Transverse colon (tissue), 4 donors: ENCODE measurements around the gene DIAPH3. TPM values are rescaled to one million over a fixed set of nuclear protein-coding genes. Genes with fewer than 3 reads are reported as not detected.

ENCODE experiments used
- DNase-seq: peaks from one replicate; pipeline ENCODE4 v3.0.0-alpha.2; 2019
- H3K27ac ChIP-seq, 4 donors: fragments of 200-600 bp; sonication (generic); 2 replicates each; pipeline ENCODE4 v1.5.1; 2016 to 2018; ENCODE audit warnings: inconsistent platforms in 4 of 4
- H3K27me3 ChIP-seq: fragments of 200-600 bp; sonication (generic); 2 replicates; pipeline ENCODE4 v1.5.1; 2017; ENCODE audit warnings: inconsistent platforms
- H3K36me3 ChIP-seq, 4 donors: fragments of 200-600 bp; sonication (generic); 2 replicates each; pipeline ENCODE4 v1.5.1; 2017 to 2019; ENCODE audit warnings: inconsistent platforms in 4 of 4
- H3K4me1 ChIP-seq, 4 donors: fragments of 200-600 bp; sonication (generic); 2 replicates each; pipeline ENCODE4 v1.5.1; 2017 to 2020; ENCODE audit warnings: inconsistent platforms in 4 of 4
- H3K4me3 ChIP-seq, 4 donors: fragments of 200-600 bp; sonication (generic); 1 replicate in 1 of 4; 2 replicates in 3 of 4; pipeline versions ENCODE4 v1.5.1 to v1.6.1; 2017 to 2019; ENCODE audit warnings: inconsistent platforms in 4 of 4
- H3K9me3 ChIP-seq, 2 donors: fragments of 200-600 bp; sonication (generic); 2 replicates each; pipeline ENCODE4 v1.5.1; 2017 to 2019; ENCODE audit warnings: inconsistent platforms in 2 of 2
- EP300 ChIP-seq: sonication (generic); formaldehyde crosslinking; IDR thresholded peaks from one replicate; pipeline ENCODE4 v1.6.1; 2017; ENCODE audit warnings: antibody characterized with exemption, low read depth
- POLR2A ChIP-seq: fragments of 450-650 bp; IDR thresholded peaks from one replicate; pipeline ENCODE4 v1.6.1; 2016; ENCODE audit warnings: antibody characterized with exemption, mild to moderate bottlenecking, moderate library complexity
- POLR2AphosphoS5 ChIP-seq, 3 donors: sonication (generic); formaldehyde crosslinking; IDR thresholded peaks; one replicate each; pipeline ENCODE4 v1.6.1; 2016; ENCODE audit warnings: antibody characterized with exemption in 3 of 3
- WGBS, 2 donors: methylation state at CpG; one replicate each; pipeline ENCODE4 v1.1.5; 2018; ENCODE audit warnings: low coverage in 1 of 2; 5-methylcytosine and 5-hydroxymethylcytosine counted together
- in situ Hi-C, 4 donors: fragments of 200-750 bp; cut with MboI; loops; one replicate each; pipeline versions ENCODE4 v1.15.0 to v1.15.1; 2017; ENCODE audit warnings: low sequenced_read_pairs in 3 of 4, low pct_ligation_motif_present in 1 of 4, low pct_unique_long_range_greater_than_20kb in 1 of 4
- intact Hi-C: fragments of 100-400 bp; cut with DNase I; formaldehyde crosslinking; loops from one replicate; pipeline ENCODE4 v1.15.1; 2023; ENCODE audit warnings: low total_unique reads
- total RNA-seq, 4 donors: library from RNA; depleted of rRNA; stranded (reverse); fragments of >200 nt; gene quantifications; one replicate each; pipeline ENCODE4 v1.1.0, GENCODE V29; 2016
- TF ChIP-seq, protein P1 (sequence below), 5 experiments: fragments of 200-600 bp in 3 of 5; fragments of 450-650 bp in 2 of 5; sonication (generic) in 3 of 5; IDR thresholded peaks; 1 replicate in 2 of 5; 2 replicates in 3 of 5; pipeline ENCODE4 v1.5.1; 2016 to 2017; ENCODE audit warnings: antibody characterized with exemption in 5 of 5, inconsistent platforms in 3 of 5, mild to moderate bottlenecking in 2 of 5, moderate library complexity in 1 of 5

DIAPH3 gene
- total RNA-seq, 4 donors from 2014 or later = 0.95 to 1.6 (median 1.2) TPM

DNA sequence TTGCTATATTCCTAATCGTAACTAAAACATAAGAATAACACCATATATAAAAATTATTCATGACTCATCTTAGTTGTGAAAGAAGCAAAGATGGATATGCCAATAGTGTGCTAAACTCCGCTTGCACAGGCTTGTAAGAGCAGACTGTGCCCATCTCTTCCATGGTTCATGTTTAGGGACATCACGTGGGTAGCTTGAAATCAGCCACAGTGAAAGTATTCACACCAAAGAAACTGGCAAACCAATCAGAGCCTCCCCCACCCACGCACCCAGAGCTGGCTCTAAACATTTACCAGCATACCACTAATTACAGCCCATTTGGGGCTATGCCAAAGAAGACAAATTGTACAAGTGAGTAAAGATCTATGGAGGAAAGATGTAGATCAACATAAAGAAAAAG is 147.5 kb downstream of the DIAPH3 start:
- DNase-seq = no peak
- no peaks in the 10 kb centered on the region for H3K36me3 ChIP-seq
- no peak for TF ChIP-seq POLR2A
- no peak for TF ChIP-seq EP300
- WGBS, 2 donors = 88 to 100% methylated on average over 2 to 4 of the region's 4 CpGs
- H3K27ac ChIP-seq = no peak overlapping the region
- no peaks in the 10 kb centered on the region for H3K27me3 ChIP-seq
- intact Hi-C loops (no loop called here), in situ Hi-C loops (no loop called here)
- H3K4me3 ChIP-seq = no peak overlapping the region
- H3K9me3 ChIP-seq = no peaks in the 10 kb centered on the region
- peaks cover 0 to 28% (median 9%) of the 10 kb centered on the region in 4 donors for H3K4me1 ChIP-seq

DNA sequence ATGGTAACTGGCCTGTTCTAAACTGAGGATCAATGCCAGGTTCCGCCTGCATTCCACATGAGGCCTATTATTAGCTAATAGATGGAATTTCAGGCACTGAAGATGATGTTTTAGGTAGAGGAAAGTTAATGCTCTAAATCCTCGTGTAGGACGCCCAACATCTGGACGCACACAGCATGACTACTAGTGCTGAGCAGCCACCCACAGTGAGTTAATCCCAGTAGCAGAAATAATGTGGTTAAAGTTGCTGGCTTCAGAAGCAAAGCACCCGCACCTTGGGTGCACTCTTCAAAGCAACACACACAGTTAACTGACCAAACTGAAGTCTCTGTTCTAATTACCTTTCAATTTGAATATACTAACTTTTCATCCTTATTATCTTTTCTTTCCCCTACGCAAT is 150.6 kb downstream of the DIAPH3 start:
- 92 to 97% methylated on average over 5 to 6 of the region's 6 CpGs for WGBS, 2 donors
- in situ Hi-C loops (no loop called here), intact Hi-C loops (no loop called here)
- no peak for TF ChIP-seq POLR2A
- H3K36me3 ChIP-seq = no peaks in the 10 kb centered on the region
- H3K27me3 ChIP-seq = no peaks in the 10 kb centered on the region
- H3K27ac ChIP-seq = peak overlapping the region in 2 of 4 donors; percentile 60 to 71
- H3K4me1 ChIP-seq = peaks cover 0 to 40% (median 17%) of the 10 kb centered on the region in 4 donors
- H3K9me3 ChIP-seq = no peaks in the 10 kb centered on the region
- no peak for DNase-seq
- H3K4me3 ChIP-seq = no peak overlapping the region

DNA sequence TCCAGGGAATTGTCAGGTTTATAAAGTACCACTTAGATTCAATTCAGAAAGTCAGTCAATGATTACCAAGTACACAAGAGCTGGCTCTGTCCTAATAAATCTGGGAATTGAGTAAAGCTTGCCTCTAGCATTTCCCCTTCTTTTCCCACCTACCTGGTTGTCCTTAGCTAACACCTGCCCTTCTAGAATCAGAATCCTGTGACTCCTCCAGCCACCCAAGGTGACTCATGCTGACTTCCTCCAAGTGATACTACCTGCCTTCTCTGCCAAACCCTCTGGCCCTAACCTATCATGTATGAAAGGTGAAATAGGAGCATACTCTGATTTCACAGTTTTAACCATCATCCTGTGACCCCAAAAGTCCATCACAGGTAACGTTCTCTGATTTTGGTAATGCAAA is 151.2 kb downstream of the DIAPH3 start:
- intact Hi-C loops (no loop called here), in situ Hi-C loops (no loop called here)
- Histone ChIP-seq H3K27ac (peak overlapping the region; percentile 49 to 71 (median 66)), H3K9me3 (no peaks in the 10 kb centered on the region), H3K36me3 (no peaks in the 10 kb centered on the region), H3K4me1 (peaks cover 0 to 40% (median 18%) of the 10 kb centered on the region in 4 donors), H3K4me3 (no peak overlapping the region), H3K27me3 (no peaks in the 10 kb centered on the region)
- peak; percentile 50 for DNase-seq
- TF ChIP-seq POLR2A (no peak), EP300 (no peak), POLR2AphosphoS5 (IDR thresholded peaks at IDR 0.05) (no peak)
- TF ChIP-seq, protein P1, sequence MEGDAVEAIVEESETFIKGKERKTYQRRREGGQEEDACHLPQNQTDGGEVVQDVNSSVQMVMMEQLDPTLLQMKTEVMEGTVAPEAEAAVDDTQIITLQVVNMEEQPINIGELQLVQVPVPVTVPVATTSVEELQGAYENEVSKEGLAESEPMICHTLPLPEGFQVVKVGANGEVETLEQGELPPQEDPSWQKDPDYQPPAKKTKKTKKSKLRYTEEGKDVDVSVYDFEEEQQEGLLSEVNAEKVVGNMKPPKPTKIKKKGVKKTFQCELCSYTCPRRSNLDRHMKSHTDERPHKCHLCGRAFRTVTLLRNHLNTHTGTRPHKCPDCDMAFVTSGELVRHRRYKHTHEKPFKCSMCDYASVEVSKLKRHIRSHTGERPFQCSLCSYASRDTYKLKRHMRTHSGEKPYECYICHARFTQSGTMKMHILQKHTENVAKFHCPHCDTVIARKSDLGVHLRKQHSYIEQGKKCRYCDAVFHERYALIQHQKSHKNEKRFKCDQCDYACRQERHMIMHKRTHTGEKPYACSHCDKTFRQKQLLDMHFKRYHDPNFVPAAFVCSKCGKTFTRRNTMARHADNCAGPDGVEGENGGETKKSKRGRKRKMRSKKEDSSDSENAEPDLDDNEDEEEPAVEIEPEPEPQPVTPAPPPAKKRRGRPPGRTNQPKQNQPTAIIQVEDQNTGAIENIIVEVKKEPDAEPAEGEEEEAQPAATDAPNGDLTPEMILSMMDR (IDR thresholded peaks at IDR 0.05) = no peak
- WGBS, 2 donors = 50 to 71% methylated on average over 1 of the region's 1 CpG

- in situ Hi-C loops = no loop called here
- H3K27me3 ChIP-seq = no peaks in the 10 kb centered on the region
- H3K9me3 ChIP-seq = no peaks in the 10 kb centered on the region
- TF ChIP-seq POLR2AphosphoS5 (IDR thresholded peaks at IDR 0.05) (peak in 1 of 3 donors; percentile 33), EP300 (no peak)
- H3K36me3 ChIP-seq = no peaks in the 10 kb centered on the region
- no peak overlapping the region for H3K4me3 ChIP-seq
- peak; percentile 94 for DNase-seq
- intact Hi-C loops = no loop called here
- H3K4me1 ChIP-seq = peaks cover 0 to 40% (median 18%) of the 10 kb centered on the region in 4 donors
- WGBS, 2 donors = 48 to 66% methylated on average over 2 to 6 of the region's 6 CpGs
- H3K27ac ChIP-seq = peak overlapping the region; percentile 64 to 78 (median 70)
These were observed 154.2 kb downstream of the DIAPH3 start for GRCh38 chr13:60009300-60010253.

GRCh38 chr13:60001889-60002288 is 161.8 kb downstream of the DIAPH3 start:
- intact Hi-C loops (no loop called here), in situ Hi-C loops (no loop called here)
- Histone ChIP-seq H3K4me3 (no peak overlapping the region), H3K9me3 (no peaks in the 10 kb centered on the region), H3K36me3 (no peaks in the 10 kb centered on the region), H3K4me1 (peaks cover 0 to 10% (median 0%) of the 10 kb centered on the region in 4 donors), H3K27me3 (no peaks in the 10 kb centered on the region), H3K27ac (no peak overlapping the region)
- 86 to 91% methylated on average over 1 to 2 of the region's 2 CpGs for WGBS, 2 donors
- no peak for DNase-seq
- TF ChIP-seq, protein P1 (IDR thresholded peaks at IDR 0.05) = no peak
- TF ChIP-seq POLR2AphosphoS5 (IDR thresholded peaks at IDR 0.05) = no peak
- no peak for TF ChIP-seq POLR2A
- no peak for TF ChIP-seq EP300
